ENCODE results near the gene IGFBPL1.

- no peak for TF ChIP-seq POLR2AphosphoS5 (IDR thresholded peaks at IDR 0.05; ENCODE audit: low read depth, low read length)
- TF ChIP-seq CTCF (IDR thresholded peaks at IDR 0.05): no peak
- no peak for TF ChIP-seq TCF7L2 (IDR thresholded peaks at IDR 0.05; ENCODE audit: low read depth, low read length)
These were observed 55.5 kb downstream of the IGFBPL1 start for GRCh38 chr9:38368731-38369130.

All from Panc1 (cell line).